ENCODE data around the gene GRAMD4.

- TF ChIP-seq CTCF (conservative IDR thresholded peaks at IDR 0.05 in 1 of 2, IDR thresholded peaks at IDR 0.05 in 1 of 2; ENCODE audit: extremely low read depth in 1 of 2, insufficient read depth in 1 of 2, low read depth in 1 of 2, low read length in 2 of 2): no peak
- TF ChIP-seq EZH2 (IDR thresholded peaks at IDR 0.05; ENCODE audit: borderline replicate concordance, low read length): no peak
Measured at GRCh38 chr22:46714550-46714949, 94.4 kb downstream of the GRAMD4 start.

All from mammary epithelial cell (primary cell).